SU-DHL-6 (cell line): ENCODE measurements around the gene EHD4.

ENCODE experiments used
- H2AFZ ChIP-seq: fragments of 200-600 bp; sonication (generic); 2 replicates; pipeline ENCODE4 v1.6.1; 2014; ENCODE audit warnings: low read depth, mild to moderate bottlenecking, moderate library complexity, mixed read lengths, antibody characterized with exemption, low read length; ENCODE audit not compliant: severe bottlenecking
- H3F3A ChIP-seq: fragments of 200-600 bp; shearing (Covaris generic); 2 replicates; pipeline ENCODE4 v1.6.0; 2016; ENCODE audit warnings: antibody characterized with exemption, mild to moderate bottlenecking; ENCODE audit not compliant: insufficient read depth
- H3K27ac ChIP-seq: fragments of 200-600 bp; sonication (generic); 2 replicates; pipeline ENCODE4 v1.5.1; 2016; ENCODE audit warnings: low read depth, mild to moderate bottlenecking, low read length, moderate library complexity, mixed read lengths
- H3K27me3 ChIP-seq: fragments of 200-600 bp; sonication (generic), shearing (Covaris generic); 2 replicates; pipeline ENCODE4 v1.6.0; 2014; ENCODE audit warnings: mild to moderate bottlenecking, low read length
- H3K36me3 ChIP-seq: fragments of 200-600 bp; sonication (generic); 2 replicates; pipeline ENCODE4 v1.6.1; 2014; ENCODE audit warnings: mild to moderate bottlenecking, low read length, mixed read lengths
- H3K4me2 ChIP-seq: fragments of 300-600, 200-600 bp; shearing (Covaris generic), sonication (generic); 2 replicates; pipeline ENCODE4 v1.6.0; 2014; ENCODE audit warnings: low read length, low read depth, mild to moderate bottlenecking; ENCODE audit not compliant: poor library complexity, severe bottlenecking
- H3K4me3 ChIP-seq: fragments of 200-600 bp; sonication (generic); 2 replicates; pipeline ENCODE4 v1.5.1; 2014; ENCODE audit warnings: antibody characterized with exemption, low read length, mild to moderate bottlenecking, mixed read lengths; ENCODE audit not compliant: insufficient read depth, poor library complexity, severe bottlenecking
- H3K79me2 ChIP-seq: fragments of 200-600 bp; sonication (generic); 2 replicates; pipeline ENCODE4 v1.6.1; 2014; ENCODE audit warnings: mild to moderate bottlenecking, low read length, moderate library complexity; ENCODE audit not compliant: insufficient read depth
- H3K9ac ChIP-seq: fragments of 200-600 bp; sonication (generic); 2 replicates; pipeline ENCODE4 v1.7.0; 2014; ENCODE audit warnings: mild to moderate bottlenecking, low read length
- H3K9me2 ChIP-seq: fragments of 200-600 bp; sonication (generic); replicated peaks from 2 replicates; pipeline ENCODE4 v1.6.1; 2014; ENCODE audit warnings: low read length; ENCODE audit not compliant: insufficient read depth
- H3K9me3 ChIP-seq: fragments of 200-600 bp; sonication (generic); 2 replicates; pipeline ENCODE4 v1.6.1; 2014; ENCODE audit warnings: low read length, mixed read lengths; ENCODE audit not compliant: insufficient read depth
- H4K20me1 ChIP-seq: fragments of 200-600 bp; sonication (generic); 2 replicates; pipeline ENCODE4 v1.6.1; 2014; ENCODE audit warnings: low read depth, mild to moderate bottlenecking, antibody characterized with exemption, low read length, moderate library complexity, mixed read lengths
- EZH2phosphoT487 ChIP-seq: fragments of 200-600 bp; sonication (generic), shearing (Covaris generic); conservative IDR thresholded peaks from 2 replicates; pipeline ENCODE4 v1.6.1; 2018; ENCODE audit warnings: mild to moderate bottlenecking, antibody characterized with exemption, low read length, moderate library complexity, mixed read lengths
- TF ChIP-seq, protein P1 (sequence below): fragments of 200-600 bp; sonication (generic); IDR thresholded peaks from one replicate; pipeline ENCODE4 v1.5.1; 2017; ENCODE audit warnings: antibody characterized with exemption, mild to moderate bottlenecking, low read length, moderate library complexity; ENCODE audit not compliant: insufficient read depth, poor library complexity, severe bottlenecking

EHD4 gene

DNA sequence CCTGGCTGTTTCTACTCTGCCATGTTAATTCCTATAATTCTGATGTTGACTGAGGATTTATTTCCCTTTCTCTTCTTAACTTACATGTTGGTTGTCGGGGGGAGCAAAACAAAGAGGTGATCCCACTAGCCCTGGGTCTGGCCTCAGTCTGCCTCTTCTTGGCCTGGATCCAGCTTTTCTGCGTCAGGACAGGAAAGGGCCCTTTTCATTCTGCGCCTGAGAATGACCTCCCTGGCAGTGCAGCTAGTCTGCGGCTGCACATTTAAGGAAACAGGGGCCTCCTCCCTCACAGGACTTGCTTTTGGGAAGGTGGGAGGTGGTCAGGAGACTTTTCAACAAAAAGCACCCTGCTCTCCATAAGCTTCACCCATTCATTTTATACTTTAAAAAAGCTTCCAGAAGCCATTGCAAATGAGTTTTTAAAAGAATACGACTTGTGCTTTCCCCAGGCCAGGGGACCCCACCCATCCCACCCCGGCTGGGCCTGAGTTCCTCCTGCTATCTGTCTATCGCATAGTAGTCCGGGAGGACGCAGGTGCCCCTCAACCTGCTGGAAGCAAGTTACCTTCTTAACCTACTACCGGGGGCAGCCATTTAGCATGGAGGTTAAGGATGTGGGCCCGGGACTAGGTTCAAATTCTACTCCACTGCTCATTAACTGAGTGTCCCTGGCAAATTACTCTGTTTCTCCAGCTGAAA lies 21.3 kb upstream of the EHD4 start:
- TF ChIP-seq, protein P1, sequence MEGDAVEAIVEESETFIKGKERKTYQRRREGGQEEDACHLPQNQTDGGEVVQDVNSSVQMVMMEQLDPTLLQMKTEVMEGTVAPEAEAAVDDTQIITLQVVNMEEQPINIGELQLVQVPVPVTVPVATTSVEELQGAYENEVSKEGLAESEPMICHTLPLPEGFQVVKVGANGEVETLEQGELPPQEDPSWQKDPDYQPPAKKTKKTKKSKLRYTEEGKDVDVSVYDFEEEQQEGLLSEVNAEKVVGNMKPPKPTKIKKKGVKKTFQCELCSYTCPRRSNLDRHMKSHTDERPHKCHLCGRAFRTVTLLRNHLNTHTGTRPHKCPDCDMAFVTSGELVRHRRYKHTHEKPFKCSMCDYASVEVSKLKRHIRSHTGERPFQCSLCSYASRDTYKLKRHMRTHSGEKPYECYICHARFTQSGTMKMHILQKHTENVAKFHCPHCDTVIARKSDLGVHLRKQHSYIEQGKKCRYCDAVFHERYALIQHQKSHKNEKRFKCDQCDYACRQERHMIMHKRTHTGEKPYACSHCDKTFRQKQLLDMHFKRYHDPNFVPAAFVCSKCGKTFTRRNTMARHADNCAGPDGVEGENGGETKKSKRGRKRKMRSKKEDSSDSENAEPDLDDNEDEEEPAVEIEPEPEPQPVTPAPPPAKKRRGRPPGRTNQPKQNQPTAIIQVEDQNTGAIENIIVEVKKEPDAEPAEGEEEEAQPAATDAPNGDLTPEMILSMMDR, result no peak
- TF ChIP-seq EZH2phosphoT487, result no peak
- H3K9ac ChIP-seq, result no peak overlapping the region
- no peak overlapping the region for H2AFZ ChIP-seq
- H4K20me1 ChIP-seq, result no peaks in the 10 kb centered on the region
- H3K4me2 ChIP-seq, result no peak overlapping the region
- no peaks in the 10 kb centered on the region for H3F3A ChIP-seq
- no peak overlapping the region for H3K27ac ChIP-seq
- H3K27me3 ChIP-seq, result no peaks in the 10 kb centered on the region
- H3K9me2 ChIP-seq, result no peaks in the 10 kb centered on the region
- H3K36me3 ChIP-seq, result no peaks in the 10 kb centered on the region
- H3K9me3 ChIP-seq, result no peaks in the 10 kb centered on the region
- H3K4me3 ChIP-seq, result no peak overlapping the region
- no peaks in the 10 kb centered on the region for H3K79me2 ChIP-seq

DNA sequence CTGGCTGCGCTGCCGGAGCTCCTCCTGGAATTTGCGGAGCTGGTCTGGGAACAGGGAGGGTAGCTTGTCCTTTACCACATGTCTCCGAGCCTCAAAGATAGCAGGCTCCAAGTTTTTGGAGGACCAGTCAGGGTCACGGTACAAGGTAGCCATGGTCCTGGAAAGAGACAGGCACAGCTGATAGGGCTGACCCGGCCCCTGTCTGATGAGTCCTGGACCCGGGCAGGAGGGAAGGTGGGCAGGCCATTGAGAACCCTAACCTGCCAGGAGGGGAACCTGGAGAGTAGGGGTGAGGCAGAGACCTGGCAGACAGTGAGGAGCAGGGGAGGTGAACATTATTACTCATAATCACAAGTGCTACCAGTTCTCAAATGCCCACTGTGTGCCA lies 20.4 kb upstream of the EHD4 start:
- H3K27ac ChIP-seq, result no peak overlapping the region
- no peaks in the 10 kb centered on the region for H4K20me1 ChIP-seq
- H3F3A ChIP-seq, result no peaks in the 10 kb centered on the region
- no peak overlapping the region for H3K4me3 ChIP-seq
- H2AFZ ChIP-seq, result no peak overlapping the region
- H3K9ac ChIP-seq, result no peak overlapping the region
- TF ChIP-seq, protein P1, result no peak
- TF ChIP-seq EZH2phosphoT487, result no peak
- H3K36me3 ChIP-seq, result no peaks in the 10 kb centered on the region
- H3K9me2 ChIP-seq, result no peaks in the 10 kb centered on the region
- no peaks in the 10 kb centered on the region for H3K9me3 ChIP-seq
- no peaks in the 10 kb centered on the region for H3K79me2 ChIP-seq
- no peak overlapping the region for H3K4me2 ChIP-seq
- H3K27me3 ChIP-seq, result no peaks in the 10 kb centered on the region

DNA sequence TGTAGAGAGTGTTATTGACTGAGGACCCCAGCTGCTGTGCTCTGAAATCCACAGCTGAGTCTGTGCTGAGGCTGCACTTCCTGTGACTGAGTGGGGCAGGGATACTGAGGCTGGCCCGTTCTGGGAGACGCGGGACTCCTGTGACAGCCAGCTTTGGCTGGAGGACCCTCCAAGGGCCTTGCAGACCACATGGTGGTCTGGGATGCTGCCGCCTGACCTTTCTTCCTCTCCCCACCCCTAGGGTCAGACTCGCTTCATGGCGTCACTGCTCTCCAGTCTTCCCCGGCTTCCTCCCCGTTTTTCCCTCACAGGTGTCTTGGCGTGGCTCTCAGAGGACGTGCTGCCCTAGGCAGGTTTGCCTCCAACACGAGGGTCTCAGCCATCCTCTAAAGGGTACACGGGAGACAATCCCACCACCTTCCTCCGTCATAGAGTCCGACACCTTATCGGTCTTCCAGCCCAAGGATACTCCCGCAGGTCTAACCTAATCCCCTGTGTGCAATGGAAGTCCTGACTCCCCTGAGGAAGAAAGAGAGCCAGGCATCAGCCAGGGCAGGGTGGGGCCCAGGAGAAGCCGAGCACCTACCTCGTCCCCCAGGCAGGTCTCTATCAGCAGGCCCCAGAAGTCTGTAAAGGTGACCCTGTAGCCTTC lies 19.9 kb upstream of the EHD4 start:
- H3K4me3 ChIP-seq, result no peak overlapping the region
- H3K36me3 ChIP-seq, result no peaks in the 10 kb centered on the region
- no peaks in the 10 kb centered on the region for H3K9me2 ChIP-seq
- H3K4me2 ChIP-seq, result no peak overlapping the region
- H3K27me3 ChIP-seq, result no peaks in the 10 kb centered on the region
- no peak overlapping the region for H2AFZ ChIP-seq
- no peaks in the 10 kb centered on the region for H4K20me1 ChIP-seq
- H3K9me3 ChIP-seq, result no peaks in the 10 kb centered on the region
- H3K9ac ChIP-seq, result no peak overlapping the region
- H3F3A ChIP-seq, result no peaks in the 10 kb centered on the region
- no peak overlapping the region for H3K27ac ChIP-seq
- H3K79me2 ChIP-seq, result no peaks in the 10 kb centered on the region
- TF ChIP-seq, protein P1, result no peak
- no peak for TF ChIP-seq EZH2phosphoT487
